WTC11 (cell line): Measurements from ENCODE around the gene NBAS. TPM values are rescaled to one million over a fixed set of nuclear protein-coding genes. Genes with fewer than 3 reads are reported as not detected.

Experiments
- ATAC-seq: fragments of 200-7000 bp; cut with Tn5 transposase; 2 replicates; pipeline ENCODE4 v1.10.0; 2021; ENCODE audit warnings: mild to moderate bottlenecking, moderate library complexity
- CTCF ChIA-PET: fragments of 300-600 bp; sonication (Branson Sonifier 250); formaldehyde crosslinking; loops from one replicate; lab custom pipeline; 2021; ENCODE audit warnings: antibody characterized with exemption; lab: Charles Lee
- POLR2A ChIA-PET: fragments of 350-600 bp; sonication (Branson Sonifier 250); formaldehyde crosslinking; loops from one replicate; lab custom pipeline; 2021; ENCODE audit warnings: antibody characterized with exemption; lab: Charles Lee
- DNase-seq: peaks from one replicate; pipeline ENCODE4 v3.0.0; 2021; ENCODE audit warnings: low spot score
- H3K27ac Mint-ChIP-seq: 2 replicates; pipeline ENCODE4 v1.8.0; 2021; ENCODE audit warnings: mixed read lengths
- H3K27me3 Mint-ChIP-seq: 2 replicates; pipeline ENCODE4 v1.8.0; 2021; ENCODE audit warnings: low read depth, mild to moderate bottlenecking, moderate library complexity, mixed read lengths
- H3K36me3 Mint-ChIP-seq: 2 replicates; pipeline ENCODE4 v1.8.0; 2021; ENCODE audit warnings: mixed read lengths
- H3K4me1 Mint-ChIP-seq: 2 replicates; pipeline ENCODE4 v1.8.0; 2022; ENCODE audit warnings: mixed read lengths
- H3K4me3 Mint-ChIP-seq: 2 replicates; pipeline ENCODE4 v1.8.0; 2021; ENCODE audit warnings: mild to moderate bottlenecking, moderate library complexity, mixed read lengths
- H3K9me3 Mint-ChIP-seq: 2 replicates; pipeline ENCODE4 v1.8.0; 2021; ENCODE audit warnings: mixed read lengths
- AR ChIP-seq: fragments of 250-450 bp; sonication (Bioruptor Pico); IDR thresholded peaks from 2 replicates; pipeline ENCODE4 v1.9.0; 2021; ENCODE audit warnings: mild to moderate bottlenecking
- ARID4B ChIP-seq: sonication (generic); formaldehyde crosslinking; IDR thresholded peaks from 2 replicates; pipeline ENCODE4 v1.8.0; 2023; ENCODE audit warnings: missing genetic modification reagents, mild to moderate bottlenecking, borderline replicate concordance
- CDX4 ChIP-seq: fragments of 250-450 bp; sonication (Bioruptor Pico); IDR thresholded peaks from 2 replicates; pipeline ENCODE4 v1.9.0; 2021; ENCODE audit warnings: moderate library complexity, mild to moderate bottlenecking, inconsistent platforms, borderline replicate concordance
- CREM ChIP-seq: sonication (generic); formaldehyde crosslinking; IDR thresholded peaks from 2 replicates; pipeline ENCODE4 v1.8.1; 2022; ENCODE audit warnings: mild to moderate bottlenecking, missing genetic modification reagents, moderate library complexity
- E2F5 ChIP-seq: sonication (generic); formaldehyde crosslinking; IDR thresholded peaks from 2 replicates; pipeline ENCODE4 v1.8.1; 2022; ENCODE audit warnings: mild to moderate bottlenecking, moderate library complexity, missing genetic modification reagents
- ESRRA ChIP-seq: sonication (generic); formaldehyde crosslinking; IDR thresholded peaks from 2 replicates; pipeline ENCODE4 v1.8.1; 2022; ENCODE audit warnings: mild to moderate bottlenecking, missing genetic modification reagents, borderline replicate concordance
- FOXJ3 ChIP-seq: sonication (generic); formaldehyde crosslinking; IDR thresholded peaks from 2 replicates; pipeline ENCODE4 v1.9.0; 2021; ENCODE audit warnings: missing genetic modification reagents, mild to moderate bottlenecking, borderline replicate concordance
- JUN ChIP-seq: sonication (generic); formaldehyde crosslinking; IDR thresholded peaks from 2 replicates; pipeline ENCODE4 v1.8.0; 2023; ENCODE audit warnings: mild to moderate bottlenecking, missing genetic modification reagents
- KAT7 ChIP-seq: sonication (generic); formaldehyde crosslinking; IDR thresholded peaks from 2 replicates; pipeline ENCODE4 v1.8.1; 2023; ENCODE audit warnings: missing genetic modification reagents, mild to moderate bottlenecking, borderline replicate concordance
- MXD4 ChIP-seq: fragments of 250-450 bp; sonication (Bioruptor Pico); IDR thresholded peaks from 2 replicates; pipeline ENCODE4 v1.8.0; 2021; ENCODE audit warnings: mild to moderate bottlenecking, moderate library complexity, borderline replicate concordance
- MYBL2 ChIP-seq: sonication (generic); formaldehyde crosslinking; IDR thresholded peaks from 2 replicates; pipeline ENCODE4 v1.8.1; 2023; ENCODE audit warnings: mild to moderate bottlenecking, moderate library complexity, missing genetic modification reagents
- NR3C1 ChIP-seq: sonication (generic); formaldehyde crosslinking; conservative IDR thresholded peaks from 2 replicates; pipeline ENCODE4 v1.8.1; 2023; ENCODE audit warnings: low read depth, mild to moderate bottlenecking, missing genetic modification reagents
- PRDM15 ChIP-seq: sonication (generic); formaldehyde crosslinking; IDR thresholded peaks from 2 replicates; pipeline ENCODE4 v1.8.0; 2022; ENCODE audit warnings: missing genetic modification reagents
- ZMAT4 ChIP-seq: fragments of 250-450 bp; sonication (Bioruptor Pico); IDR thresholded peaks from 2 replicates; pipeline ENCODE4 v1.9.0; 2021; ENCODE audit warnings: mild to moderate bottlenecking
- ZNF425 ChIP-seq: fragments of 250-450 bp; sonication (Bioruptor Pico); conservative IDR thresholded peaks from 2 replicates; pipeline ENCODE4 v1.9.0; 2021; ENCODE audit warnings: mild to moderate bottlenecking
- total RNA-seq: library from RNA; stranded (reverse); gene quantifications from 3 replicates; pipeline ENCODE4 v1.2.3, GENCODE V29; 2021

Gene NBAS
- total RNA-seq, 1 experiment from 2014 or later = 32.3 TPM

- Mint-ChIP-seq H3K9me3 (peaks cover 14% of the 10 kb centered on the region), H3K27ac (peak overlapping the region; percentile 25; the same call in 1 of the 2 replicates), H3K27me3 (no peaks in the 10 kb centered on the region), H3K4me3 (no peak overlapping the region), H3K4me1 (peaks cover 21% of the 10 kb centered on the region), H3K36me3 (peaks cover 35% of the 10 kb centered on the region)
- TF ChIP-seq FOXJ3 (CRISPR knock-in tag) = no peak
- TF ChIP-seq ZMAT4 = no peak
- no peak for TF ChIP-seq MXD4 (CRISPR knock-in tag)
- no peak for TF ChIP-seq NR3C1 (CRISPR knock-in tag)
- ChIA-PET CTCF (no interaction called here), POLR2A (no interaction called here)
- DNase-seq = peak; percentile 20
- peak; percentile 59 for ATAC-seq
These were observed 273.5 kb downstream of the NBAS start for GRCh38 chr2:15287447-15288184.

GRCh38 chr2:15284614-15285013 lies 276.5 kb downstream of the NBAS start:
- Mint-ChIP-seq H3K4me3 (no peak overlapping the region), H3K27me3 (no peaks in the 10 kb centered on the region), H3K9me3 (peaks cover 14% of the 10 kb centered on the region), H3K36me3 (peaks cover 26% of the 10 kb centered on the region), H3K27ac (no peak overlapping the region), H3K4me1 (peaks cover 21% of the 10 kb centered on the region)
- ChIA-PET POLR2A (no interaction called here), CTCF (no interaction called here)
- TF ChIP-seq ARID4B (no peak), CREM (no peak), JUN (CRISPR knock-in tag) (no peak), E2F5 (CRISPR knock-in tag) (no peak), CDX4 (no peak), AR (CRISPR knock-in tag) (no peak), ESRRA (CRISPR knock-in tag) (no peak)
- ATAC-seq (no peak), DNase-seq (no peak)

- Mint-ChIP-seq H3K4me3 (no peak overlapping the region), H3K9me3 (peaks cover 8% of the 10 kb centered on the region), H3K4me1 (peaks cover 5% of the 10 kb centered on the region), H3K27me3 (no peaks in the 10 kb centered on the region), H3K27ac (no peak overlapping the region), H3K36me3 (peaks cover 12% of the 10 kb centered on the region)
- DNase-seq = no peak
- CTCF ChIA-PET = no interaction called here
- no peak for ATAC-seq
- POLR2A ChIA-PET = no interaction called here
- TF ChIP-seq PRDM15 (CRISPR knock-in tag) = no peak
- TF ChIP-seq KAT7 = no peak
- TF ChIP-seq MYBL2 = no peak
- TF ChIP-seq ZNF425 (CRISPR knock-in tag) = no peak
These were observed 279.5 kb downstream of the NBAS start for GRCh38 chr2:15281681-15282080.
